ENCODE measurements around the gene GPX7.

GPX7 gene

DNA sequence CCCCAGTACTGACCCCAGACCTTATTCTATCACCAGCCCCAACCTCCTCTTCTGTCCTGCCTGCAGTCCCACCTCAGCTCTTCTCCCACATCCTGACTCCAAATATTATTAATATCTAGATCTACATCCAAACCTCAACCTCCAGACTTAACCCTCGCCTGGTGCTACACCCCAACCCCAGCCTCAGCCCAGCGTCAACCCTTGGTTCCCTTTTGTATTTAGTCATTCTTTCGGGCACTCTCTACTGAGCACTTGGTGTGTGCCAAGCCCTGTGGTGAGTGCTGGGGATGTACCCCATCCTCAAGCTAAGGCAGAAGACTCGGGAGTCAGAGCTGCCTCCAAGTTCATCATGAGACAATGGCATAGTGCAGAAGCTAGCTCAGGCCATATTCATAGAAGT, 31.9 kb downstream of the GPX7 start:
- H3K9me3 ChIP-seq = no peaks in the 10 kb centered on the region
- peak overlapping the region; percentile 92 for H3K27ac ChIP-seq
- peak overlapping the region in 1 of 2 experiments; percentile 61 for H3K4me3 ChIP-seq (ENCODE audit: low read depth in 1 of 2, low read length in 1 of 2)
- H3K27me3 ChIP-seq = no peaks in the 10 kb centered on the region
- TF ChIP-seq, protein P1, sequence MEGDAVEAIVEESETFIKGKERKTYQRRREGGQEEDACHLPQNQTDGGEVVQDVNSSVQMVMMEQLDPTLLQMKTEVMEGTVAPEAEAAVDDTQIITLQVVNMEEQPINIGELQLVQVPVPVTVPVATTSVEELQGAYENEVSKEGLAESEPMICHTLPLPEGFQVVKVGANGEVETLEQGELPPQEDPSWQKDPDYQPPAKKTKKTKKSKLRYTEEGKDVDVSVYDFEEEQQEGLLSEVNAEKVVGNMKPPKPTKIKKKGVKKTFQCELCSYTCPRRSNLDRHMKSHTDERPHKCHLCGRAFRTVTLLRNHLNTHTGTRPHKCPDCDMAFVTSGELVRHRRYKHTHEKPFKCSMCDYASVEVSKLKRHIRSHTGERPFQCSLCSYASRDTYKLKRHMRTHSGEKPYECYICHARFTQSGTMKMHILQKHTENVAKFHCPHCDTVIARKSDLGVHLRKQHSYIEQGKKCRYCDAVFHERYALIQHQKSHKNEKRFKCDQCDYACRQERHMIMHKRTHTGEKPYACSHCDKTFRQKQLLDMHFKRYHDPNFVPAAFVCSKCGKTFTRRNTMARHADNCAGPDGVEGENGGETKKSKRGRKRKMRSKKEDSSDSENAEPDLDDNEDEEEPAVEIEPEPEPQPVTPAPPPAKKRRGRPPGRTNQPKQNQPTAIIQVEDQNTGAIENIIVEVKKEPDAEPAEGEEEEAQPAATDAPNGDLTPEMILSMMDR (IDR thresholded peaks at IDR 0.05) = no peak
- H3K4me1 ChIP-seq (ENCODE audit: control insufficient read depth in 1 of 2, insufficient read depth in 1 of 2, low read depth in 1 of 2, low read length in 1 of 2) = peaks cover 78 to 85% of the 10 kb centered on the region in 2 experiments
- H3K36me3 ChIP-seq = no peaks in the 10 kb centered on the region

DNA sequence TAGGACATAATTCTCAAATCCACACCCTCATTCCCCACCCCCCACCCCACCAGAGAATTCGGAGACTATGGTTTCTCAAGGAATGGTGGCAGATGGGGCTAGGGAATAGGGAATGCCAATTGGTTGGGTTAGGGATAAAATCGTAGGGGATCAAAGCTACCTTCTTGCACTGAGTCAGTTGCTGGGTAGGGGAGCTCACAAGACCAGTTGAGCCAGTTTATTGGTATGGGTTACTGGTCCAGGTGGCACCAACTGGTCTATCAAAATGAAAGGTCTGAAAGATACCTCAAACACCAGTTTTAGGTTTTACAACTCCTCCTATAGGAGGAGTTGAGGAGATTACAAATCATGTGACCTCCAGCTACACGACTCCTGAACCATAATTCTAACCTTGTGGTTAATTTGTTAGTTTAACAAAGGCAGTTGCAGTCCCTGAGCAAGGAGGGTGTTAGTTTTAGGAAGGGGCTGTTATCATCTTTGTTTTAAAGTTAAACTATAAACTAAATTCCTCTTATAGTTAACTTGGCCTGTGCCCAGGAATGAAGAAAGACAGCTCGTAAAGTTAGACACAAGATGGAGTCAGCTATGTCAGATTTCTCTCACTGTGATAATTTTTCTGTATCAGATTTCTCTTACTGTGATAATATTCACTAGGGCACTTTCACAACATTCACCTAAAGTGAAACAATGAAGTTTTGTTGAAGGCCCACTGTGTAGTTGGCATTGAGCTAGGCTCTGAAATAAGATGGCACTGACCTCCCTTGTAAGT, 33.3 kb downstream of the GPX7 start:
- H3K4me1 ChIP-seq (ENCODE audit: control insufficient read depth in 1 of 2, insufficient read depth in 1 of 2, low read depth in 1 of 2, low read length in 1 of 2) = peaks cover 79 to 86% of the 10 kb centered on the region in 2 experiments
- TF ChIP-seq, protein P1 (IDR thresholded peaks at IDR 0.05) = no peak
- H3K4me3 ChIP-seq (ENCODE audit: low read depth in 1 of 2, low read length in 1 of 2) = no peak overlapping the region
- peak overlapping the region; percentile 92 for H3K27ac ChIP-seq
- no peaks in the 10 kb centered on the region for H3K9me3 ChIP-seq
- H3K36me3 ChIP-seq = no peaks in the 10 kb centered on the region
- no peaks in the 10 kb centered on the region for H3K27me3 ChIP-seq

DNA sequence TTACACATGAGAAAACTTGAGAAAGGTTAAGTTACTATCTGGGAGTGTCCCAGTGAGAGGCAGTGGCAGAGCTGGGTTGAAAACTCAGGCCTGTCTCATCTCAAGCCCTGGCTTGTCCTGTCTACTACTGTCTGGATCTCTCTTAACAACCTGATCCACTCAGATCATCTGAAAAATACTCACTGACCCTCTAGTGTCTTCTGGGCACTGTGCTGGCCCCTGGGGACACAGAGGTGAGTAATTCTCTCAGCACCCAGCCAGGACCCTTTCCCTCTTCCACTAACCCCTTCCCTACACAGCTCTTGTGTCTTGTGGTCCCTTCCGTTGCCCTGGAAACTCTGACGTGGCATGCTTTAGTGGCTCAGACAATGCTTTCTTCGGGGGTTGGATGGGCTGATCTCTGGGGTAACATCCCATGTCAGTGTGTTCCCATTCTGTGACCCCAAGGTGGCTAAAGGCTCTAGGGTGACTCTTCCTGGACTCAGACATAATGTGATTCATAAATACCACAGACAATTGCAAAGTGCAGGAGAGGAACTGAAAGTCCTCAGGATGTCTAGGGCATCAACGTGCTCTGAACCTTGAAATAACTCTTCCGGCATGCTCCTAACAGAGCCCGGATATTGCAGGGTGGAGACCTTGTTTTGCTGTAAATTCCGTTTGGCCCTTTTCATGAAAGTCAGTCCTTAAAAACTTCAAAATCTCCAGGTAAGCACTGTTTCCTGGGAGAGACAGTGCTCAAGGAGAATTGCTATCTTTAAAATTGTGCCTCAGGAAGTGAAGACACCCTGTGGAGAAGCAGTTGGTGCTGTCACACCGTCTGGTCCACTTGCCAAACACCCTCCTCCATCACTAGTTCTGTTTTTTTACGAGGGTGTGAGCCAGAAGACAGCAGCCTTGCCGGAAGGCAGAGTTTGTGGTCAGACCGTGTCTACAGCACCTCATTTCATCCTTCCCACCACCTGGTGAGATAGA, 34.8 kb downstream of the GPX7 start:
- peak overlapping the region; percentile 92 for H3K27ac ChIP-seq
- TF ChIP-seq, protein P1 (IDR thresholded peaks at IDR 0.05) = peak; percentile 25
- peak overlapping the region; percentile 51 to 53 for H3K4me3 ChIP-seq (ENCODE audit: low read depth in 1 of 2, low read length in 1 of 2)
- no peaks in the 10 kb centered on the region for H3K27me3 ChIP-seq
- H3K36me3 ChIP-seq = no peaks in the 10 kb centered on the region
- H3K9me3 ChIP-seq = no peaks in the 10 kb centered on the region
- H3K4me1 ChIP-seq (ENCODE audit: control insufficient read depth in 1 of 2, insufficient read depth in 1 of 2, low read depth in 1 of 2, low read length in 1 of 2) = peaks cover 86 to 93% of the 10 kb centered on the region in 2 experiments

DNA sequence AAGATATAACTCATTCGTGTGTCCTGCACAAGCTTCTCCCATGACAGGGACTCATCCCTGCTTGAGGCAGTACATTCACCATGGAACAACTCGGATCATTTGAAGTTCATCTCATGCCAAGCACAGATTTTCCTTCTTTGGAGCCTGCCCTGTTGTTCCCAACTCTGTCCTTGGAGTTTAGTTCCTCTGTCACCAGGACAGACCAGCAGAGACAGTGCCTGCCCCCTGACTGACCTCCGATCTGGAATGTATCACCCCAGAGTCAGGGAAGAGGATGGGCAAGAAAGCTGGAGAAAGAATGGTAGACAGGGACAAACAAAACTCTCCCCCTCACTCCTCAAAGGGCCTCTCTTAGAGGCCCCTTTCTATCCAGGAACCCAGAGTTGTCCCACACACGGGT, 35.8 kb downstream of the GPX7 start:
- Histone ChIP-seq H3K36me3 (no peaks in the 10 kb centered on the region), H3K4me3 (ENCODE audit: low read depth in 1 of 2, low read length in 1 of 2) (peak overlapping the region; percentile 51 to 53), H3K9me3 (no peaks in the 10 kb centered on the region), H3K4me1 (ENCODE audit: control insufficient read depth in 1 of 2, insufficient read depth in 1 of 2, low read depth in 1 of 2, low read length in 1 of 2) (peaks cover 80 to 88% of the 10 kb centered on the region in 2 experiments), H3K27ac (peak overlapping the region; percentile 92), H3K27me3 (no peaks in the 10 kb centered on the region)
- TF ChIP-seq, protein P1 (IDR thresholded peaks at IDR 0.05) = no peak

DNA sequence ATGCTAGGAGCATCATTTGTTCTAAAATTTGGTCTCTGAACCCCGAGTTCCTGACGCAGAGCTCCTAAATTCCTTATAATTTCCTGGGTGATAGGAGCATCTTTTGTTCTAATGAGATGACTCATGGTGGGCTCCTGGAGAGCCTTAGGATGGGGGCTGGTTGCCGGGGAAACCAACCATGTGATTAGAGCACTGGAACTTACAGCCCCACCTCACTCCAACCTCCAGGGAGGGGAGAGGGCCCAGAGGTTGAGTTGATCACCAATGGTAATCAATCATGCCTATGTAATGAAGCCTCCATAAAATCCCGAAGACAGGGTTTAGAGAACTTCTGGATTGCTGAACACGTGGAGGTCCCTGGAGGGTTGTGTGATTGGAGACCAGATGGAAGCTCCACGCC, 38.5 kb downstream of the GPX7 start:
- Histone ChIP-seq H3K4me1 (ENCODE audit: control insufficient read depth in 1 of 2, insufficient read depth in 1 of 2, low read depth in 1 of 2, low read length in 1 of 2) (peaks cover 74 to 90% of the 10 kb centered on the region in 2 experiments), H3K27ac (peak overlapping the region; percentile 75), H3K4me3 (ENCODE audit: low read depth in 1 of 2, low read length in 1 of 2) (no peak overlapping the region), H3K36me3 (no peaks in the 10 kb centered on the region), H3K9me3 (no peaks in the 10 kb centered on the region), H3K27me3 (no peaks in the 10 kb centered on the region)
- TF ChIP-seq, protein P1 (IDR thresholded peaks at IDR 0.05) = no peak
